Stimulated activated CD8-positive, alpha-beta memory T cell treated with anti-CD3 and anti-CD28 coated beads, Interleukin-12 subunit alpha, Interleukin-12 subunit beta, amount 100 ng/mL, for 1 hour (primary cell): ENCODE data around the gene ARRB2.
A peak's percentile ranks its signal among the peaks of the same experiment; 100 is the strongest.
"Not testable (repeated sequence)": the region's sequence is repeated elsewhere in the genome, so short reads cannot be mapped to it uniquely, and the experiment has no call there.

ENCODE experiments used
- DNase-seq: peaks from one replicate; pipeline ENCODE4 v3.0.0-alpha.2; 2020; ENCODE audit warnings: low read depth

Gene ARRB2

DNA sequence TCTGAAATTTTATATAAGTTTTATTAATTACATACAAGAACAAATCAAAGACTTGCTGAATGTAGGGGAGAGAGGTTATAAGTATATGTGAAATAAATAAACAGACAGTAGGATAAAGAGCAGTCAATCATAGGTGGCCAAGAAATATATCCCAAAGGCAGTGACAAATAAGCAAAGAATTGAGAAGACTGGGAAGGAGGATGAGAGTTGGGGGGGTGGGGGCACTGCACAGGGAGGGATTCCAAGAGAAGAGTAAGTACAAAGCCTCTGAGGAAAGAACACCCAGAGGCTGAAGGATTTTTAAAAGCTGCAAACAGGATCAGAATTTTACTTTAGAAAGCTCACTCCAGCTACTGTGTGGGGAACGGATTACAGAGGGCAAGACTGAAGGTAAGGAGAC is 9.3 kb upstream of the ARRB2 start:
- DNase-seq: no peak

GRCh38 chr17:4703330-4703691 is 7.1 kb upstream of the ARRB2 start:
- no peak for DNase-seq

- not testable (repeated sequence) for DNase-seq
These were observed 5.9 kb upstream of the ARRB2 start for GRCh38 chr17:4704574-4704907.

DNA sequence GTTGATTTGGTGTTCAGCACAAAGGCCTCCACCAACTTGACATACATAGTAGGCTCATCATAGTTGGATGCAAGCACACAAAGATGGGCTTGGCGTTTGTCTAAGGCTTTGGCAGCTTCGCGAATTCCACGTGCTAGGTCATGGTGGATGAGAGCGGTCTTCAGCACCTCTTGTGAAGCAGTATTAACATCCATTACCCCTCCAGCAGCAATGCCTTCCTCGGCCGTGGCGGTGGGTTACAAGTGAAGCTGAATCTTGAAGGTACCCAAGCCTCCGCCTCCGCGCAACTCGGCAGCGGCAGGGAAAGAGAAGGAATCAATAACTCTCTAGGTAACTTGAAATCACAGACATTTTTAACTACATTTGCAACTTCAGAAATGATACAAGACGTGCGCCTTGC is 5.4 kb upstream of the ARRB2 start:
- DNase-seq: no peak

GRCh38 chr17:4706121-4706520 is 4.3 kb upstream of the ARRB2 start:
- no peak for DNase-seq

DNA sequence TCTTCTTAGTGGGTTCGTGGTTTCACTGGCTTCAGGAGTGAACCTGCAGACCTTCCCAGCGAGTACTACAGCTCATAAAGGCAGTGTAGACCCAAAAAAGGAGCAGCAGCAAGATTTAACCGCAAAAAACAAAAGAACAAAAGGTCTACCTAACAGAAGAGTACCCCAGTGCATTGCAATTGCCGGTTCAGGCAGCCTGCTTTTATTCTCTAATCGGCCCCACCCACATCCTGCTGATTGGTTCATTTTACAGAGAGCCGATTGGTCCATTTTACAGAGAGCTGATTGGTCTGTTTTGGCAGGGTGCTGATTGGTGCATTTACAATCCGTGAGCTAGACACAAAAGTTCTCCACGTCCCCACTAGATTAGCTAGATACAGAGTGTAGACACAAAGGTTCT is 2.0 kb upstream of the ARRB2 start:
- no peak for DNase-seq

DNA sequence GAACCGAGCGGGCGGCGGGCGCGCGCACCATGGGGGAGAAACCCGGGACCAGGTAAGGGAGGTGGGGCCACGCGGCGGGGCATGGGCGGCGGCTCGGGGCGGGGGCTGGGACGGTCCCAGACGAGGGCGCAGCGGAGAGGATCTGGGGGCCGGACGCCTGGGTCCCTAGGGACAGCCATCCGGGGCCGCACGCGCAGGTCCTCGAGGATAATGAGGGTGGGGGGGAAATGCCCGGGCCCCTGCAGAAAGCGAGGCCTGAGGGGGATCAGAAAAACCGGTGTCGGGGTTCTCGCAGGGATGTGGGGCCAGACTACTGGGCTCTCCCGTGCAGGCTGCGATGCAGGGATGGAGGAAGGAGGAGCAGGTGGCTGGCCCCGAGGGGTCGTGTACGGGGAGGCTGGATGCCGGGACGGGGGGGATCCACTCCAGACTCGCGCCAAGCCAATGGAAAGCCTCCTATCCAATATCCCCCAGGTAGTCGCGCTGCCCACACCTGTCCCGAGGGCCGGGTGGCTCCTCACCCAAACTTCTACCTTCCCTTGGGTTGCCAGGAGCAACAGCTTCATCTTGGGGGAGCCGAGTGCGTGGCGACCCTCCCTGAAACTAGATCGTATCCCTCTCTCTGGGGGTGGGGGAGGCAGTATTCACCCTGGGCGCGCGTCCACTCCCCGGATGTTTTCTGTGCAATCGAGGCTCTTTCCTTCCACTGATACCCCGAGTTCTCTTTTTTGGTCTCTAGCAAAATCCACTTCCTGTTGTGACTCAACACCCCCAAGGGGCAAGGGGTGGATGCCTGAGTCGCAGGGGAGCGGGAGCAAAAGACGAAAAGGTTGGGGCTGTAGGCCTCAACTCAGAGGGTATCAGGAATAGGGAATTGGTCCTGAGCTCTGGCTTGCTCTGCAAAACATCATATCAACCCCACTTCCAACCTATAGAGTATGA is 532 bp downstream of the ARRB2 start:
- DNase-seq: peak; percentile 39

- DNase-seq: no peak
These were observed 1.3 kb downstream of the ARRB2 start for GRCh38 chr17:4711661-4712181.

DNA sequence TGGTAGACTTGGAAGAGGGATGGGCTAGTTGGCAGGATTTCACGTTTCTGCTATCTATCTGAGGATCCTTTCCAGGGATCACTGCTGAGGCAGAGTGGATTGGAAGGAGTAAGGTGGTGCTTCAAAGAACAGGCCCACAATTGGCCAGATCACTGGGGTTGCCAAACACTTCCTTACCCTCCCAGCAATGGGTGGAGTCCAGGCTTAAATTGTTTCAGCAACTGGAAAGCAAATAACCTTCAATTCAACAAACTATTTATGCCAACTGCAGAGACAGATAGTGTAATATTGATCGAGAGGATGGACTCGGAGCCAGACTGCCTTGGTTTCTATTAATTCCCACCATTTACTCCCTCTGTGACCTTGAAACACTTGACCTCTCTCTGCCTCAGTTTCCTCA is 2.1 kb downstream of the ARRB2 start:
- no peak for DNase-seq

GRCh38 chr17:4714340-4715062 is 4.1 kb downstream of the ARRB2 start:
- DNase-seq: not testable (repeated sequence)

DNA sequence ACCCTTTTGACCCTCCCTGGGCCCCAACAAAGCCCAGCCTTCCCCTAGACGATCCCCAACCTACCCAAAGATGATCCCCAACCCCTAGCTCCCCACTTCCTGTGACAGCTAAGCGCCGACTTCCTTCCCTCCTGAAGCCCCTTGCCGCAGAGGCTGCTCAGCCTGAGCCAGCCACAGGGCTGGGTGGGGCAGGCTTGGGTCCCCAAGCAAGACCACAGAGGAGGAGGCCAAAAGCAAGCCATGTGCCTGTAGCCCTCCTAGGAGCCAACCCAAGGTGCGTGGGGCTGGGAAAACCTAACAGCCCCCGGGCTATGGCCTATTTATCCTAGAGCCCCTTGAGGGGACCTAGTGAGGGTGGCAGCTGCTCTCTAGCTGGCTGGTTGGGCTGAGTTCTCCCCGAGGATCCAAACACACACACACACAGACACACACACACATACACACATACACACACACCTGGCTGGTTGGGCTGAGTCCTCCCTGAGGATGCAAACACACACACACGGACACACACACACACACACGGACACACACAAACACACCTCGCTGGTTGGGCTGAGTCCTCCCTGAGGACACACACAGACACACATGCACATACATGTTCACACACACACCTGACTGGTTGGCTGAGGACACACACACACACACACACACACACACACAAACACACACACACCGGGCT is 4.8 kb downstream of the ARRB2 start:
- DNase-seq: no peak

- DNase-seq: no peak
These were observed 5.6 kb downstream of the ARRB2 start for GRCh38 chr17:4716081-4716480.

- DNase-seq: no peak
These were observed 7.4 kb downstream of the ARRB2 start for GRCh38 chr17:4717791-4718190.

DNA sequence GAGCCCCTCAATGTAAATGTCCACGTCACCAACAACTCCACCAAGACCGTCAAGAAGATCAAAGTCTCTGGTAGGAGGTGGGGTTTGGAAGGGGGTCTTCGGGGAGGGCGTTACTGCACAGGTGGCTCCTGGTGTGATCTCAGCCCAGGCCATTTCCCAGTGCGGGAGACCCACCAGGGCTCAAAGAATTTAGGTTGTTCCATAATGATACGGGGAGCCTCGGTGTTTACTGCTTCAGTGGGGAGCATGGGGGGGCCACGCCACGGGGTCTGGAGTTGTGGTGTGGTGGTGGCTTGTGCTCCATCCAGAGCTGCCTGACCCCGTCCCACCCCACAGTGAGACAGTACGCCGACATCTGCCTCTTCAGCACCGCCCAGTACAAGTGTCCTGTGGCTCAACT is 7.8 kb downstream of the ARRB2 start:
- DNase-seq: no peak

- DNase-seq: no peak
These were observed 8.7 kb downstream of the ARRB2 start for GRCh38 chr17:4719146-4719545.

DNA sequence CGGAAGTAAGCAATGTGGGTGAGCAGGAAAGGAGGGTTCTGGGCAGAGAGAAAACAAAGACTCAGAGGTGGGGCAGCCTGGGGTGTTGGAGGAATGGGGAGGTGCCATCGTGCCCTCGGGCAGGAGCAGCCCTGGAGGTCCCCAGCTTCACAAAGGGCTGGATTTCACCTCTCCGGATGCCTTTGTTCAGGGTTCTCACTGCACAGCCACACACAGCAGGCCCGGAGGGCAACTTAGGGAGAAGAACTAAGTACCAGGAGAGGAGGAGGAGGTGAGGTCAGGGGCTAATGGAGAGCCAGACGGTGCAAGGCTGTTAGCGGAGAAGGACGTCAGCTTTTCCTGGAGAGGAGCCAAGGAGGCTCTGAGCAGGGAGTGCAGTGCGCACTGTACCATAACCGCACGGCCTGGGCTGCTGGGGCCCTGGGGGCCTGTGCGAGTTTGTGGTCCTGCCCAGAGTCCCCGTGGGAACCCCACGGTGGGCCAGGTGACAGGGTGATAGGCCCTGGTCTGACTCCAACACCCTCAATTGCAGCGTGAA is 9.3 kb downstream of the ARRB2 start:
- DNase-seq: no peak

DNA sequence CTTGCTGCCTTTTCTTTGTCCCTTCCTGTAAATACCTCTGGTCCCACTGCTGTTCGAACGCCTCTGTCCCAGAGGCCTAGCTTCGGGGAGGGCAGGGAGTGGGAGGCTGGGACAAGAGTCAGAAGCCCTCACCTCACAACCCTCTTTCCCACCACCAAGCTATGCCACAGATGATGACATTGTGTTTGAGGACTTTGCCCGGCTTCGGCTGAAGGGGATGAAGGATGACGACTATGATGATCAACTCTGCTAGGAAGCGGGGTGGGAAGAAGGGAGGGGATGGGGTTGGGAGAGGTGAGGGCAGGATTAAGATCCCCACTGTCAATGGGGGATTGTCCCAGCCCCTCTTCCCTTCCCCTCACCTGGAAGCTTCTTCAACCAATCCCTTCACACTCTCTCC is 10.4 kb downstream of the ARRB2 start:
- DNase-seq: no peak

- DNase-seq: no peak
These were observed 11.0 kb downstream of the ARRB2 start for GRCh38 chr17:4721203-4722135.

GRCh38 chr17:4722678-4723240 is 12.3 kb downstream of the ARRB2 start:
- DNase-seq: no peak

GRCh38 chr17:4724650-4725049 is 14.2 kb downstream of the ARRB2 start:
- no peak for DNase-seq
